ENCODE measurements around the gene CDC42BPA.

DNA sequence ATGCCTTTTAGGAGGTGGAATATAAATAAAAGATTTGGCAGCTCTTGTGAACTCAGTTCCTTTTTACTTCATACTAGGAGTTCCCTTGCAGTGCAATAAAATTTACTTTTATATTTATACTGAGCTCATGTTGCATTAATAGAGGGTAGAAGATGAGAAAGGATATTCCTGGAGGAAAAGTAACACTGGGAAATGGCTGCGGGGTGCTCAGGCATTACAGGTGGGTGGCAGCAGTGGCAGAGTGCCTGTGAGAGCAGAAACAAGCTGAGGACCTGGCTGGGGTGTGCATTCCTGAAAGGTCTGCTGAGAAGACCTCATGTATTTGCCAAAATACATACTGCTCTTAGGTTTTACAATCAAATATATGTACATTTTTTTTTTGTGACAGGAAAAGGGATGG lies 251.3 kb downstream of the CDC42BPA start:
- no peak for TF ChIP-seq TAF1 (IDR thresholded peaks at IDR 0.05; ENCODE audit: borderline replicate concordance, insufficient read depth, low read length)
- TF ChIP-seq, protein P1, sequence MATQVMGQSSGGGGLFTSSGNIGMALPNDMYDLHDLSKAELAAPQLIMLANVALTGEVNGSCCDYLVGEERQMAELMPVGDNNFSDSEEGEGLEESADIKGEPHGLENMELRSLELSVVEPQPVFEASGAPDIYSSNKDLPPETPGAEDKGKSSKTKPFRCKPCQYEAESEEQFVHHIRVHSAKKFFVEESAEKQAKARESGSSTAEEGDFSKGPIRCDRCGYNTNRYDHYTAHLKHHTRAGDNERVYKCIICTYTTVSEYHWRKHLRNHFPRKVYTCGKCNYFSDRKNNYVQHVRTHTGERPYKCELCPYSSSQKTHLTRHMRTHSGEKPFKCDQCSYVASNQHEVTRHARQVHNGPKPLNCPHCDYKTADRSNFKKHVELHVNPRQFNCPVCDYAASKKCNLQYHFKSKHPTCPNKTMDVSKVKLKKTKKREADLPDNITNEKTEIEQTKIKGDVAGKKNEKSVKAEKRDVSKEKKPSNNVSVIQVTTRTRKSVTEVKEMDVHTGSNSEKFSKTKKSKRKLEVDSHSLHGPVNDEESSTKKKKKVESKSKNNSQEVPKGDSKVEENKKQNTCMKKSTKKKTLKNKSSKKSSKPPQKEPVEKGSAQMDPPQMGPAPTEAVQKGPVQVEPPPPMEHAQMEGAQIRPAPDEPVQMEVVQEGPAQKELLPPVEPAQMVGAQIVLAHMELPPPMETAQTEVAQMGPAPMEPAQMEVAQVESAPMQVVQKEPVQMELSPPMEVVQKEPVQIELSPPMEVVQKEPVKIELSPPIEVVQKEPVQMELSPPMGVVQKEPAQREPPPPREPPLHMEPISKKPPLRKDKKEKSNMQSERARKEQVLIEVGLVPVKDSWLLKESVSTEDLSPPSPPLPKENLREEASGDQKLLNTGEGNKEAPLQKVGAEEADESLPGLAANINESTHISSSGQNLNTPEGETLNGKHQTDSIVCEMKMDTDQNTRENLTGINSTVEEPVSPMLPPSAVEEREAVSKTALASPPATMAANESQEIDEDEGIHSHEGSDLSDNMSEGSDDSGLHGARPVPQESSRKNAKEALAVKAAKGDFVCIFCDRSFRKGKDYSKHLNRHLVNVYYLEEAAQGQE (IDR thresholded peaks at IDR 0.05; ENCODE audit: insufficient read depth in 1 of 2, low read depth in 2 of 2, low read length in 2 of 2) = no peak
- no peak for TF ChIP-seq POLR2AphosphoS5 (IDR thresholded peaks at IDR 0.05; ENCODE audit: low read depth, low read length)
